Neural cell (in vitro differentiated cells): Measurements from ENCODE around the gene MYO18B. TPM values are rescaled to one million over a fixed set of nuclear protein-coding genes. Genes with fewer than 3 reads are reported as not detected.

Experiments
- H2AFZ ChIP-seq: fragments of 200-600, 300-800 bp; sonication (generic), shearing (Covaris generic); 2 replicates; pipeline ENCODE4 v1.6.0; 2014; ENCODE audit warnings: low read depth, mild to moderate bottlenecking, antibody characterized with exemption, low read length, moderate library complexity
- H3F3A ChIP-seq: fragments of 200-600 bp; shearing (Covaris generic); 2 replicates; pipeline ENCODE4 v1.6.1; 2016; ENCODE audit warnings: mild to moderate bottlenecking, moderate library complexity, mixed read lengths, antibody characterized with exemption, low read length; ENCODE audit not compliant: insufficient read depth, poor library complexity, severe bottlenecking
- H3K27ac ChIP-seq: fragments of 200-600, 300-800 bp; sonication (generic), shearing (Covaris generic); 2 replicates; pipeline ENCODE4 v1.5.1; 2014; ENCODE audit warnings: mild to moderate bottlenecking, low read length, moderate library complexity
- H3K27me3 ChIP-seq: fragments of 300-800, 200-600 bp; sonication (generic), shearing (Covaris generic); 2 replicates; pipeline ENCODE4 v1.6.0; 2014; ENCODE audit warnings: mild to moderate bottlenecking, low read depth, low read length, moderate library complexity; ENCODE audit not compliant: insufficient read depth
- H3K36me3 ChIP-seq: fragments of 300-800, 200-600 bp; sonication (generic), shearing (Covaris generic); 2 replicates; pipeline ENCODE4 v1.5.1; 2014; ENCODE audit warnings: mild to moderate bottlenecking, antibody characterized with exemption, low read length, moderate library complexity; ENCODE audit not compliant: insufficient read depth
- H3K4me2 ChIP-seq: fragments of 300-800, 200-600 bp; sonication (generic), shearing (Covaris generic); 2 replicates; pipeline ENCODE4 v1.6.0; 2014; ENCODE audit warnings: mild to moderate bottlenecking, low read length
- H3K4me3 ChIP-seq: fragments of 300-800, 200-600 bp; sonication (generic), shearing (Covaris generic); 2 replicates; pipeline ENCODE4 v1.5.1; 2014; ENCODE audit warnings: mild to moderate bottlenecking, low read length, moderate library complexity
- H3K79me2 ChIP-seq: fragments of 200-600 bp; shearing (Covaris generic); replicated peaks from 2 replicates; pipeline ENCODE4 v1.6.0; 2014; ENCODE audit warnings: mild to moderate bottlenecking, low read length, moderate library complexity; ENCODE audit not compliant: insufficient read depth
- H3K9ac ChIP-seq: fragments of 300-800, 200-600 bp; sonication (generic), shearing (Covaris generic); 2 replicates; pipeline ENCODE4 v1.6.1; 2016; ENCODE audit warnings: mild to moderate bottlenecking, low read length, mixed read lengths
- H3K9me2 ChIP-seq: fragments of 200-600 bp; shearing (Covaris generic); 2 replicates; pipeline ENCODE4 v1.6.1; 2016; ENCODE audit warnings: mild to moderate bottlenecking, low read length, mixed read lengths; ENCODE audit not compliant: insufficient read depth
- H3K9me3 ChIP-seq: fragments of 200-600, 300-800 bp; sonication (generic), shearing (Covaris generic); 2 replicates; pipeline ENCODE4 v1.6.1; 2016; ENCODE audit warnings: mild to moderate bottlenecking, mixed run types, low read length, moderate library complexity, mixed read lengths
- H4K20me1 ChIP-seq: fragments of 200-600 bp; shearing (Covaris generic); 2 replicates; pipeline ENCODE4 v1.6.1; 2016; ENCODE audit warnings: mild to moderate bottlenecking, mixed run types; ENCODE audit not compliant: insufficient read depth
- CTCF ChIP-seq: fragments of 450-650 bp; IDR thresholded peaks from 2 replicates; pipeline ENCODE4 v1.5.1; 2014; ENCODE audit warnings: antibody characterized with exemption, mild to moderate bottlenecking, moderate library complexity; ENCODE audit not compliant: poor library complexity, severe bottlenecking
- EP300 ChIP-seq: fragments of 450-650 bp; conservative IDR thresholded peaks from 2 replicates; pipeline ENCODE4 v1.6.1; 2014; ENCODE audit warnings: antibody characterized with exemption, mild to moderate bottlenecking, moderate library complexity; ENCODE audit not compliant: poor library complexity, severe bottlenecking
- EZH2 ChIP-seq: fragments of 200-600, 300-800 bp; shearing (Covaris generic), sonication (generic); IDR thresholded peaks from 2 replicates; pipeline ENCODE4 v1.6.1; 2014; ENCODE audit warnings: antibody characterized with exemption, low read length, borderline replicate concordance, mild to moderate bottlenecking; ENCODE audit not compliant: insufficient read depth, poor library complexity, severe bottlenecking
- MXI1 ChIP-seq: fragments of 450-650 bp; conservative IDR thresholded peaks from 2 replicates; pipeline ENCODE4 v1.6.1; 2014; ENCODE audit warnings: antibody characterized with exemption, mild to moderate bottlenecking; ENCODE audit not compliant: poor library complexity, severe bottlenecking
- POLR2AphosphoS5 ChIP-seq: IDR thresholded peaks from 2 replicates; pipeline ENCODE4 v1.6.1; 2012
- RAD21 ChIP-seq: fragments of 450-650 bp; conservative IDR thresholded peaks from 2 replicates; pipeline ENCODE4 v1.6.1; 2014; ENCODE audit warnings: antibody characterized with exemption, mild to moderate bottlenecking, moderate library complexity
- REST ChIP-seq: IDR thresholded peaks from 2 replicates; pipeline ENCODE4 v1.6.1; 2012; ENCODE audit warnings: borderline replicate concordance
- SMC3 ChIP-seq: fragments of 450-650 bp; conservative IDR thresholded peaks from 2 replicates; pipeline ENCODE4 v1.6.1; 2014; ENCODE audit warnings: antibody characterized with exemption, mild to moderate bottlenecking, moderate library complexity; ENCODE audit not compliant: poor library complexity
- TAF1 ChIP-seq: IDR thresholded peaks from 2 replicates; pipeline ENCODE4 v1.6.1; 2012; ENCODE audit warnings: low read depth
- polyA plus RNA-seq: library from polyadenylated mRNA; depleted of rRNA; stranded (reverse); fragments of >200 nt; gene quantifications from 2 replicates; pipeline ENCODE4 v1.2.3, GENCODE V29; 2014

Gene MYO18B
- polyA plus RNA-seq, 1 donor from 2014 or later = 0.71 TPM

GRCh38 chr22:25829808-25830777 lies 88.1 kb downstream of the MYO18B start:
- Histone ChIP-seq H3K27me3 (no peaks in the 10 kb centered on the region), H3K9me3 (no peaks in the 10 kb centered on the region), H3K9ac (no peak overlapping the region), H3F3A (peaks cover 8% of the 10 kb centered on the region), H3K36me3 (no peaks in the 10 kb centered on the region), H3K4me3 (no peak overlapping the region), H3K4me2 (no peak overlapping the region), H3K9me2 (no peaks in the 10 kb centered on the region), H4K20me1 (no peaks in the 10 kb centered on the region), H3K27ac (no peak overlapping the region), H2AFZ (no peak overlapping the region), H3K79me2 (no peaks in the 10 kb centered on the region)
- no peak for TF ChIP-seq POLR2AphosphoS5
- no peak for TF ChIP-seq SMC3
- no peak for TF ChIP-seq TAF1
- TF ChIP-seq RAD21 = no peak
- no peak for TF ChIP-seq MXI1
- no peak for TF ChIP-seq EP300
- no peak for TF ChIP-seq EZH2
- TF ChIP-seq CTCF = no peak
- no peak for TF ChIP-seq REST

- Histone ChIP-seq H3K27ac (no peak overlapping the region), H3K9me2 (no peaks in the 10 kb centered on the region), H3K9ac (no peak overlapping the region), H2AFZ (no peak overlapping the region), H3K79me2 (no peaks in the 10 kb centered on the region), H3K27me3 (no peaks in the 10 kb centered on the region), H3K4me3 (no peak overlapping the region), H4K20me1 (no peaks in the 10 kb centered on the region), H3K4me2 (no peak overlapping the region), H3K36me3 (no peaks in the 10 kb centered on the region), H3F3A (peaks cover 4% of the 10 kb centered on the region), H3K9me3 (no peaks in the 10 kb centered on the region)
- no peak for TF ChIP-seq SMC3
- TF ChIP-seq EZH2 = no peak
- no peak for TF ChIP-seq POLR2AphosphoS5
- TF ChIP-seq REST = no peak
- no peak for TF ChIP-seq EP300
- no peak for TF ChIP-seq CTCF
- TF ChIP-seq RAD21 = no peak
- TF ChIP-seq MXI1 = no peak
Measured at GRCh38 chr22:25833091-25833490, 91.1 kb downstream of the MYO18B start.
